C1 segment of cervical spinal cord (tissue), 14 donors: ENCODE data around the gene PRX.

Experiments used
- DNase-seq, 14 donors: peaks; one replicate each; lab custom pipeline; 2025; lab: John Stamatoyannopoulos, UW

The PRX gene

GRCh38 chr19:40367577-40368434, 45.4 kb downstream of the PRX start:
- DNase-seq = no peak

DNA sequence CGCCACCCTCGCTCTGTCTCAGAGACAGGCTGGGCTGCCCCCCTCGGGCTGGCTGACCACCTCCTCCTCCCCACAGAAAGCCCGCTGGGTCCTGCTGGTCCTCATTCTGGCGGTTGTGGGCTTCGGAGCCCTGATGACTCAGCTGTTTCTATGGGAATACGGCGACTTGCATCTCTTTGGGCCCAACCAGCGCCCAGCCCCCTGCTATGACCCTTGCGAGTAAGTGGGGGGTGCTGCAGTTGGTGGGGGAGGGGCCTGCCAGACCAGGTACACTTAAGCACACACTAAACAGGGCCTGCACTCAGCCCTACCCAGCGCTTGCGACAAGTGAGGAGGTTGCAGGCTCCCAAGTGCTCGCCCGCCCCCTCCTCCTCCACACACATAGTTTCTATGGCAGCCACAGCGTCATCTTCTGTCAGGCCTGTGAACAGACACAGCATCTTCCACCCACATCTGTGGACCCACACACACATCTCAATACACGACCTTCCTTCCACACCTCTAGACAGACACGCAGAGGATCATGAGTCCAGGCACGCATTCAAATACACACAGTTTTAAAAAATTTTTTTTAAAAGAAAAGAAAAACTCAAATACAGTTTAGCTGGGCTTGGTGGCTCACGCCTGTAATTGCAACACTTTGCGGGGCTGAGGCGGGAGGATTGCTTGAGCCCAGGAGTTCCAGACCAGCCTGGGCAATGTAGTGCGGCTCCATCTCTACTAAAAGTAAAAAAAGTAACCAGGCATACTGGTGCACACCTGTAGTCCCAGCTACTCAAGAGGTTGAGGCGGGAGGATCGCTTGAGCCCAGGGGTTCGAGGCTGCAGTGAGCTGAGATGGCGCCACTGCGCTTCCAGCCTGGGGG, 46.2 kb downstream of the PRX start:
- no peak for DNase-seq

DNA sequence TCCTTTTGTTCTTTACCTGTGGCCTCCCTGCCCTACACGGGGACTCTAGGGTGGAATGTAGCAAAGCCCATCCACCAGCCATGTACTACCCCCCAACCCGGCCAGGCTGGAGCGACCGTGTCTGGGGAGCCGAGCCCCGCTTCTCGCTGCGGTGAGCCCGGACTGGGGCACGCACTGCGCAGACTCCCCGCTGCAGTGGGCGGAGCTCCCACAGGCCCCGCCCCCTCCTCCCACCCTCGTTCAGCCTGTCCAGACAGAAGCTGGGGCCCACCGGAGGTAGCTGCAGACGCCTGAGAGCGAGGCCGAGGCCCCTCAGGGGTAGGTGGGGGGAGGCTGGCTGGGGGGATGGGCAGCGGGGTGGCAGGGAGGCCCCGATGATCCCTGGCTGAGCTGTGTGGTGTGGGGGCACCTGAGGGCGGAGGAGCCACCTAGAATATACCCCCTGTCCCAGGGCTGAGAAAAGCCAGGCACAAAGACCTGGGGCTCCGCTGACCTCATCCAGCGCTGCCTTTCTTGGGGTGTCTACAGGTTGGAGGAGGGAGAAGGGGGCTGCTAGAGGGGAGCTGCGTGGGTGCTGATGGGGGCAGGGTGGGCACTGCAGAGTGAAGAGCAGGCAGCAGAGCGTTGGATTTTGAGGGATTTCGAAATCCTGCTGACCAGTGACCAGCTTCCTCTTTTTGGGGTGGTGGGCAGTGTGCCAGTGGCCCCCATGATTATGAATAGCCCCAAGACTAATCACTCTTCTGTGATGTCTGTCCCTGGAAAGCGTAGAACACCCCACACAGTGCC, 47.4 kb downstream of the PRX start:
- DNase-seq = peak in 13 of 14 donors; percentile 4 to 75 (median 33)

GRCh38 chr19:40365010-40365409, 48.2 kb downstream of the PRX start:
- no peak for DNase-seq

GRCh38 chr19:40363069-40363468, 50.1 kb downstream of the PRX start:
- no peak for DNase-seq

GRCh38 chr19:40362160-40362559, 51.0 kb downstream of the PRX start:
- DNase-seq = no peak

DNA sequence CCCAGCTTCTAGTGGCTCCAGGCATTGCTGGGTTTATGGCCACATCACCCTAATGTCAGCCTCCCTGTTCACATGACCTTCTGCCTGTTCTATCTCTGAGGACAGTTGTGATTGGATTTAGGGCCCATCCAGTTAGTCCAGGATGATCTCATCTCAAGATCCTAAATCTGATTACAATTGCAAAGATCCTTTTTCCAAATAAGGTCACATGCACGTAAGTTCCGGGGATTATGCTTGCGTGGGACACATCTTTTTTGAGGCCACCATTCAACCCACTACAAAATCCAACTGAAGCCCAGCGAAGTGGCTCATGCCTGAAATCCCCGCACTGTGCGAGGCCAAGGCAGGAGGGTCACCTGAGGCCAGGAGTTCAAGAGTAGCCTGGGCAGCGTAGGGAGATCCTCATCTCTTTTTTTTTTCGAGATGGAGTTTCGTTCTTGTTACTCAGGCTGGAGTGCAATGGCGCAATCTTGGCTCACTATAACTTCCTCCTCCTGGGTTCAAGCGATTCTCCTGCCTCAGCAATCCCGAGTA, 52.4 kb downstream of the PRX start:
- peak in 1 of 14 donors; percentile 2 for DNase-seq

DNA sequence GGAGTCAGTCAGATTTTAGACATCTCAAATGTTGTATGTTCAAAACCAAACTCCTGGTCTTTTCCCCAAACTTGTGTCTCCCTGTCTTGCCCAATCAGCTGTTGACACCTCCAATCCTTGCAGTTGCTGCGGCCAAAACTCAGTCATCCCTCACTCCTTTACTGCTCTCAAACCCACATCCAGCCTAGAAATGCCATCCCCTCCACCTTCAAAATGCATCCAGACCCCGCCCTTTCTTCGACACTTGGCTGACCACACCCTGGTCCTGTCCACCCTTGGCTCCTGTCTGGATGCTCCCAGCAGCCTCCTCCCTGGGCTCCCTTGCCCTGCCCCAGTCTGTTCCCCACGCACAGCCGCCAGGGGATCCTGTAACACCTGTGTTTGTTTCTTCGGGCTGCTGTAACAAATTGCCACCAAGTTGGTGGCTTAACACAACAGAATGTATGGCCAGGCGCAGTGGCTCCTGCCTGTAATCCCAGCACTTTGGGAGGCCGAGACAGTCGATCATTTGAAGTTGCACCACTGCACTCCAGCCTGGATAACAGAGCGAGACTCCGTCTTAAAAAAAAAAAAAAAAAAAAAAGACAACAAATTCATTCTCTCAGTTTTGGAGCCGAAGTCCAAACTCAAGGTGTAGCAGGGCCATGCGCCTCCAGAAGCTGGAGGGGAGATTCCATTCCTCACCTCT, 53.0 kb downstream of the PRX start:
- no peak for DNase-seq

DNA sequence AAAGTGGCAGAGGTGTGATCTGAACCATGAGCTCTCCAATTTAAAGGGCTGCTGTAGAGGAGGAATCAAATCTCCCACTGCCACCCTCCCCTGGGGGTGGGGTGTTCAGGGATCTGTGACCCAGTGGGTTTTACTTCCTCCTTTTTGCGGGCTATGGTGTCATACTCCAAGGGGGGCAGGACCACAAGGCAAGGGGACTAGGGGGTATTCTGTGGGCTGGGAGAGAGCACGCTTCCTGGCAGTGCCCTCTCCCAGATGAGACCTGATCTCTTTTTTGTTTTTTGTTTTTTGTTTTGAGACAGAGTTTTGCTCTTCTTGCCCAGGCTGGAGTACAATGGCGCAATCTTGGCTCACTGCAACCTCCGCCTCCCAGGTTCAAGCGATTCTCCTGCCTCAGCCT, 54.4 kb downstream of the PRX start:
- DNase-seq = peak in 7 of 14 donors; percentile 6 to 40 (median 26)

DNA sequence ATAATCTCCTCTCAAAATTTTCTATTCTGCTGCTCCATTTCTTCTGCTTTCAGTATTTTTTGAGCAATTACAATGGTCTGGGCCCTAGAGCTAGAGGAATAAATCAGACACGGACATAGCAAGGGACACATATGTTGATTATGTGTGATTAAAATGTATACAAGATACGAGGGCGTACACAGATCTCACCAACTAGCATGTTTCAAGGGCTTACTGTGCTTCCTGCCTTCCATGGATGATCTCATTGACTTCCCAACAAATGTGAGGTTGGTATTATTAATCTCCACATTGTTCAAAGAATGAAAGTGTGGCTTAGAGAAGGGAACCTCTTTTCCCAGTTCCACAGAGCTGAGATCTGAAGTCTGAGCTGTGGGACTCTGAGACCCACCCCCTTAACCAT, 55.5 kb downstream of the PRX start:
- DNase-seq = no peak

DNA sequence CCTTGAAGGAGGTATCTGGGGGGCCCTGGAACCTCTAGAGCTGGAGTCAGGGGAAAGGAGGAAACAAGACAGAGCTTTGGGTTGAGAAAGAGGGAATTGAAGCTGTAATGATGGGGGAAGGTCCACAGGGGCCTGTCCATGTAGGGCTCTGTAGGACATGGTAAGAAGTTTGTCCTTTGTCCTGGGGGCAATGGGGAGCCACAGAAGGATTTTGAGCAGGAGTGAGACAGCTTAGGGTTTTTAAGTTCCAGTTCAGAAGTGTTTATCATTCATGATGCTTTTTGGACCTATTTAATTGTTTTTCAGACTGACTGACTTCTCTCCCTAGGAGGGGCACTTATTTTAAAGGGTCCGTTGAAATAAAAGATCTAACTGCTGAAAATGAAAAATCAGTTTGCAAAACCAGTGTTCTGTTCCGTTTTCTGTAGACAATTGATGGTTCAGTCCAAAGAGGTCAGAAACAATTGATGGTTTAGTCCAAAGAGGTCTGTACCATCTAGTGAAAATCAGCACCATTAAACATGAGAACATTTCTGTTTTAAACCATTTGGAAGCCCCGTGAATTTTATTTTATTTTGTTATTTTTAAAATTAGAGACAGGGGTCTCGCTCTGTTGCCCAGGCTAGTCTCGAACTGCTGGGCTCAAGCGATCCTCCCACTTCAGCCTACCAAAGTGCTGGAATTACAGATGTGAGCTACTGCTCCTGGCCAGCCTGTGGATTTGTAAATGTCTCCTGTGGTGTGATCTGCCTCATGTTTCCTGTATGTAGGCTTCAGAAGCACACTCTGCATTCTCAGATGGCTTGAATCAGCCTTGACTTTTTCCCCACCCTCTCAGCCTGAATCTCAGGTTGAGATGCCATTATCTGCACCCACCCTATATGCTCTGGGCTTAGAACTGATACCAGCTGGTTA, 56.2 kb downstream of the PRX start:
- no peak for DNase-seq

GRCh38 chr19:40355975-40356680, 57.0 kb downstream of the PRX start:
- no peak for DNase-seq

GRCh38 chr19:40348961-40349507, 64.1 kb downstream of the PRX start:
- peak in 1 of 14 donors; percentile 69 for DNase-seq

GRCh38 chr19:40348125-40348913, 64.9 kb downstream of the PRX start, which contains the start of the genes C19orf47 and PLD3:
Gene C19orf47, minus strand, starts transcription at chr19:40348397. Its CDS starts 6,540 bp downstream, at chr19:40341857.
Gene PLD3, plus strand, starts transcription at chr19:40348695. Its CDS starts 17,789 bp downstream, at chr19:40366484.
- DNase-seq = peak; percentile 86 to 100 (median 99)

GRCh38 chr19:40344422-40344821, 68.8 kb downstream of the PRX start:
- DNase-seq = no peak
